GM12878 (cell line): ENCODE data around the gene ZSCAN23. TPM values are rescaled to one million over a fixed set of nuclear protein-coding genes. Genes with fewer than 3 reads are reported as not detected.

Source experiments
- ATF7 ChIP-seq: fragments of 450-650 bp; IDR thresholded peaks from 2 replicates; pipeline ENCODE4 v1.6.1; 2016; ENCODE audit warnings: low read depth, mild to moderate bottlenecking
- CTCF ChIP-seq, 3 experiments: IDR thresholded peaks in 2 of 3; conservative IDR thresholded peaks in 1 of 3; 2 replicates each; pipeline ENCODE4 v1.5.1; 2011; ENCODE audit warnings: low read depth in 3 of 3, low read length in 3 of 3, mild to moderate bottlenecking in 3 of 3, control low read depth in 2 of 3, moderate library complexity in 2 of 3, inconsistent platforms in 1 of 3, mixed read lengths in 1 of 3; ENCODE audit not compliant: control insufficient read depth in 2 of 3, insufficient read depth in 1 of 3; ENCODE audit errors: extremely low read depth in 1 of 3
- EP300 ChIP-seq, 2 experiments: fragments of 150-350 bp in 1 of 2; IDR thresholded peaks; 2 replicates each; pipeline ENCODE4 v1.6.1; 2011 to 2012; ENCODE audit warnings: low read depth in 2 of 2, low read length in 2 of 2, borderline replicate concordance in 1 of 2, improper control_type of control experiment in 1 of 2, inconsistent platforms in 1 of 2; ENCODE audit not compliant: control insufficient read depth in 1 of 2
- IRF3 ChIP-seq: fragments of 450-650 bp; IDR thresholded peaks from 2 replicates; pipeline ENCODE4 v1.6.1; 2014; ENCODE audit warnings: mild to moderate bottlenecking
- KLF5 ChIP-seq: fragments of 450-650 bp; IDR thresholded peaks from 2 replicates; pipeline ENCODE4 v1.6.1; 2014; ENCODE audit warnings: mild to moderate bottlenecking; ENCODE audit not compliant: partially characterized antibody
- MEF2B ChIP-seq: fragments of 450-650 bp; IDR thresholded peaks from 2 replicates; pipeline ENCODE4 v1.6.1; 2018; ENCODE audit warnings: mild to moderate bottlenecking, moderate library complexity; ENCODE audit not compliant: partially characterized antibody, poor library complexity, severe bottlenecking
- MLLT1 ChIP-seq: fragments of 450-650 bp; IDR thresholded peaks from 2 replicates; pipeline ENCODE4 v1.6.1; 2016; ENCODE audit warnings: mild to moderate bottlenecking
- MYC ChIP-seq: IDR thresholded peaks from 2 replicates; pipeline ENCODE4 v1.6.1; 2011; ENCODE audit warnings: mild to moderate bottlenecking, low read length, moderate library complexity, inconsistent platforms; ENCODE audit not compliant: insufficient read depth, insufficient replicate concordance, insufficient read length, severe bottlenecking
- NBN ChIP-seq: fragments of 450-650 bp; IDR thresholded peaks from 2 replicates; pipeline ENCODE4 v1.6.1; 2016
- NFYB ChIP-seq: IDR thresholded peaks from 2 replicates; pipeline ENCODE4 v1.6.1; 2011; ENCODE audit warnings: low read depth, mild to moderate bottlenecking, low read length, improper control_type of control experiment, moderate library complexity; ENCODE audit not compliant: insufficient read depth
- PKNOX1 ChIP-seq: fragments of 450-650 bp; IDR thresholded peaks from 2 replicates; pipeline ENCODE4 v1.6.1; 2016; ENCODE audit warnings: mild to moderate bottlenecking
- POLR2A ChIP-seq: IDR thresholded peaks from 2 replicates; pipeline ENCODE4 v1.6.1; 2011; ENCODE audit warnings: low read depth, mild to moderate bottlenecking, low read length
- RELB ChIP-seq: fragments of 450-650 bp; IDR thresholded peaks from 2 replicates; pipeline ENCODE4 v1.6.1; 2017; ENCODE audit warnings: low read depth, mild to moderate bottlenecking, moderate library complexity
- SMAD5 ChIP-seq: IDR thresholded peaks from 2 replicates; pipeline ENCODE4 v1.6.1; 2016; ENCODE audit warnings: antibody characterized with exemption, low read depth
- SRF ChIP-seq, 2 experiments: IDR thresholded peaks; 2 replicates each; pipeline ENCODE4 v1.6.1; 2011; ENCODE audit warnings: low read depth in 2 of 2, low read length in 2 of 2, mild to moderate bottlenecking in 1 of 2, moderate library complexity in 1 of 2
- SUPT20H ChIP-seq: IDR thresholded peaks from 2 replicates; pipeline ENCODE4 v1.6.1; 2011; ENCODE audit warnings: low read depth, mild to moderate bottlenecking, low read length, moderate library complexity, borderline replicate concordance; ENCODE audit not compliant: control insufficient read depth
- ZBTB33 ChIP-seq: fragments of 450-650 bp; IDR thresholded peaks from 2 replicates; pipeline ENCODE4 v1.6.1; 2017; ENCODE audit warnings: mild to moderate bottlenecking
- ZNF217 ChIP-seq: fragments of 450-650 bp; IDR thresholded peaks from 2 replicates; pipeline ENCODE4 v1.6.1; 2017; ENCODE audit warnings: antibody characterized with exemption, mild to moderate bottlenecking
- polyA plus RNA-seq, 11 experiments: library from polyadenylated mRNA; depleted of rRNA in 4 of 11; unstranded in 6 of 11; stranded (reverse) in 5 of 11; fragments of >200 nt; fragmentation: Nextera tagmentation in 4 of 11; fragmentation: Illumina TruSeq in 1 of 11; extraction: Ambion mirVana in 4 of 11; extraction: Trizol in 1 of 11; gene quantifications; 1 replicate in 1 of 11; 2 replicates in 10 of 11; pipeline versions ENCODE4 v1.2.1 to v1.2.3, GENCODE V29; 2011 to 2016; ENCODE audit warnings: inconsistent platforms in 2 of 11, missing spikeins in 2 of 11, low read depth in 1 of 11
- total RNA-seq, 4 experiments: library from RNA; depleted of rRNA in 3 of 4; stranded (reverse); fragments of >200 nt in 3 of 4; fragmentation: Illumina TruSeq in 1 of 4; extraction: Trizol in 1 of 4; gene quantifications; 2 replicates each; pipeline versions ENCODE4 v1.2.1 to v1.2.3, GENCODE V29; 2013 to 2021

Gene ZSCAN23
- total and polyA plus RNA-seq, 10 of the 15 experiments (the other 5 are each of a cell fraction or from before 2014, with no cell fraction given), result 0.04 to 2.3 (median 0.84) TPM

- TF ChIP-seq MLLT1 (no peak), MYC (no peak), EP300 (IDR thresholded peaks at IDR 0.05; ENCODE audit: borderline replicate concordance in 1 of 2, control insufficient read depth in 1 of 2, low read depth in 2 of 2, low read length in 2 of 2) (peak; percentile 72 to 74; a peak in 2 of 4 replicates), ATF7 (no peak), ZBTB33 (no peak), MEF2B (peak; percentile 63), SMAD5 (no peak), ZNF217 (0 out of 2 replicates have a peak, but pooled peaks have one; percentile 32), KLF5 (no peak), SRF (IDR thresholded peaks at IDR 0.05; ENCODE audit: low read depth in 2 of 2, low read length in 2 of 2) (no peak), NBN (peak; percentile 83), CTCF (IDR thresholded peaks at IDR 0.05 in 2 of 3, conservative IDR thresholded peaks at IDR 0.05 in 1 of 3; ENCODE audit: control insufficient read depth in 2 of 3, extremely low read depth in 1 of 3, insufficient read depth in 1 of 3, low read depth in 3 of 3, low read length in 3 of 3) (peak; percentile 41 to 47 (median 42); a peak in 5 of 6 replicates), PKNOX1 (peak; percentile 50; the same call in 1 of the 2 replicates), IRF3 (no peak), RELB (peak; percentile 71), SUPT20H (no peak), NFYB (no peak), POLR2A (peak; percentile 66)
Observed at GRCh38 chr6:28383235-28384142, 59.8 kb downstream of the ZSCAN23 start (continued).
